Activated CD4-positive, alpha-beta T cell treated with anti-CD3 and anti-CD28 coated beads, Interleukin-2, amount 50 U/mL, for 1 hour (primary cell): Measurements from ENCODE around the gene RAD18.
A peak's percentile ranks its signal among the peaks of the same experiment; 100 is the strongest.

Source experiments
- DNase-seq: peaks from one replicate; pipeline ENCODE4 v3.0.0-alpha.2; 2020

RAD18 gene

GRCh38 chr3:8963137-8963853, at the start of gene RAD18:
RAD18 (minus strand) TSS chr3:8963472; CDS start chr3:8963385, 87 bp downstream.
- DNase-seq, result peak; percentile 92

GRCh38 chr3:9012521-9012920, 49.2 kb upstream of the RAD18 start:
- no peak for DNase-seq

- no peak for DNase-seq
These were observed 46.8 kb upstream of the RAD18 start for GRCh38 chr3:9009976-9010545.

- no peak for DNase-seq
These were observed 45.4 kb upstream of the RAD18 start for GRCh38 chr3:9008550-9009255.

GRCh38 chr3:9007928-9008327, 44.7 kb upstream of the RAD18 start:
- no peak for DNase-seq

GRCh38 chr3:9007213-9007612, 43.9 kb upstream of the RAD18 start:
- DNase-seq, result no peak

- no peak for DNase-seq
These were observed 36.8 kb upstream of the RAD18 start for GRCh38 chr3:9000041-9000440.

GRCh38 chr3:8997151-8997550, 33.9 kb upstream of the RAD18 start:
- DNase-seq, result no peak

GRCh38 chr3:8996681-8997121, 33.4 kb upstream of the RAD18 start:
- DNase-seq, result no peak

GRCh38 chr3:8996216-8996615, 32.9 kb upstream of the RAD18 start:
- no peak for DNase-seq

GRCh38 chr3:8994226-8994625, 31.0 kb upstream of the RAD18 start:
- DNase-seq, result no peak

GRCh38 chr3:8993331-8993730, 30.1 kb upstream of the RAD18 start:
- no peak for DNase-seq

GRCh38 chr3:8992854-8993253, 29.6 kb upstream of the RAD18 start:
- DNase-seq, result no peak

- DNase-seq, result no peak
These were observed 28.9 kb upstream of the RAD18 start for GRCh38 chr3:8992199-8992598.

- no peak for DNase-seq
These were observed 27.3 kb upstream of the RAD18 start for GRCh38 chr3:8990266-8991215.

GRCh38 chr3:8988791-8989558, 25.7 kb upstream of the RAD18 start:
- DNase-seq, result no peak

GRCh38 chr3:8988384-8988655, 25.0 kb upstream of the RAD18 start:
- DNase-seq, result no peak

- DNase-seq, result peak; percentile 54
These were observed 24.5 kb upstream of the RAD18 start for GRCh38 chr3:8987645-8988383.

GRCh38 chr3:8987226-8987625, 24.0 kb upstream of the RAD18 start:
- no peak for DNase-seq

- DNase-seq, result no peak
These were observed 23.5 kb upstream of the RAD18 start for GRCh38 chr3:8986741-8987140.

GRCh38 chr3:8985876-8986275, 22.6 kb upstream of the RAD18 start:
- DNase-seq, result no peak

- no peak for DNase-seq
These were observed 22.1 kb upstream of the RAD18 start for GRCh38 chr3:8985411-8985831.
